Natural killer cell (primary cell): ENCODE measurements around the gene FBXO46. TPM values are rescaled to one million over a fixed set of nuclear protein-coding genes. Genes with fewer than 3 reads are reported as not detected.
A peak's percentile ranks its signal among the peaks of the same experiment; 100 is the strongest.

Experiments
- ATAC-seq, 3 donors: fragments of 150-1000 bp in 2 of 3; fragments of 200-7000 bp in 1 of 3; cut with Tn5 transposase; 1 replicate in 1 of 3; 2 replicates in 2 of 3; pipeline ENCODE4 v1.10.0; 2021; ENCODE audit warnings: mild to moderate bottlenecking in 2 of 3, moderate library complexity in 2 of 3
- DNase-seq, 2 donors: peaks; one replicate each; pipeline versions ENCODE4 v3.0.0 to v3.0.0-alpha.2; 2013 to 2021; ENCODE audit warnings: mixed read lengths in 1 of 2
- H3K27ac ChIP-seq: one replicate; pipeline ENCODE4 v1.5.1; 2013; ENCODE audit warnings: mild to moderate bottlenecking, low read length
- H3K27me3 ChIP-seq: one replicate; pipeline ENCODE4 v1.6.1; 2013; ENCODE audit warnings: low read length; ENCODE audit not compliant: control insufficient read depth, insufficient read depth
- H3K36me3 ChIP-seq: one replicate; pipeline ENCODE4 v1.6.1; 2013; ENCODE audit warnings: low read length; ENCODE audit not compliant: control insufficient read depth, insufficient read depth
- H3K4me1 ChIP-seq: one replicate; pipeline ENCODE4 v1.6.1; 2013; ENCODE audit warnings: low read length; ENCODE audit not compliant: control insufficient read depth, insufficient read depth
- H3K4me3 ChIP-seq: one replicate; pipeline ENCODE4 v1.5.1; 2013; ENCODE audit warnings: low read length
- H3K9me3 ChIP-seq: one replicate; pipeline ENCODE4 v1.6.1; 2013; ENCODE audit warnings: low read length; ENCODE audit not compliant: control insufficient read depth, insufficient read depth
- H3K27ac Mint-ChIP-seq, 2 donors: one replicate each; pipeline ENCODE4 v1.8.0; 2022; ENCODE audit warnings: mild to moderate bottlenecking in 2 of 2, mixed read lengths in 2 of 2, moderate library complexity in 1 of 2
- H3K27me3 Mint-ChIP-seq, 2 donors: one replicate each; pipeline ENCODE4 v1.8.0; 2022; ENCODE audit warnings: low read depth in 2 of 2, mixed read lengths in 2 of 2
- H3K36me3 Mint-ChIP-seq: one replicate; pipeline ENCODE4 v1.8.0; 2022; ENCODE audit warnings: mixed read lengths
- H3K4me1 Mint-ChIP-seq, 2 donors: one replicate each; pipeline ENCODE4 v1.8.0; 2022; ENCODE audit warnings: mixed read lengths in 2 of 2
- H3K4me3 Mint-ChIP-seq: one replicate; pipeline ENCODE4 v1.8.0; 2022; ENCODE audit warnings: mild to moderate bottlenecking, moderate library complexity, mixed read lengths
- H3K9me3 Mint-ChIP-seq, 2 donors: one replicate each; pipeline ENCODE4 v1.8.0; 2022; ENCODE audit warnings: mixed read lengths in 2 of 2
- CTCF ChIP-seq: fragments of 200-600 bp; IDR thresholded peaks from one replicate; pipeline ENCODE4 v1.8.0; 2022; ENCODE audit warnings: antibody characterized with exemption
- WGBS: methylation state at CpG from one replicate; pipeline ENCODE4 v1.1.7; 2013; ENCODE audit warnings: missing lambda C conversion rate; ENCODE audit not compliant: insufficient coverage; 5-methylcytosine and 5-hydroxymethylcytosine counted together
- intact Hi-C: fragments of 100-400 bp; cut with micrococcal nuclease; formaldehyde crosslinking; loops from one replicate; pipeline ENCODE4 v1.14.2; 2022
- total RNA-seq, 4 donors: library from RNA; stranded (reverse); fragments of 120-200 nt in 1 of 4; gene quantifications; one replicate each; pipeline versions ENCODE4 v1.2.3 to v1.2.4, GENCODE V29; 2013 to 2022

Gene FBXO46
- total RNA-seq, 3 donors from 2014 or later (not counting 1 experiment from before 2014, with no cell fraction given): 24.8 to 35.7 (median 31.1) TPM

- WGBS: 61% methylated on average over 31 of the region's 31 CpGs
- H3K4me1 ChIP-seq: peaks cover 31% of the 10 kb centered on the region
- H3K9me3 Mint-ChIP-seq: no peaks in the 10 kb centered on the region
- intact Hi-C loops: no loop called here
- H3K36me3 Mint-ChIP-seq: no peaks in the 10 kb centered on the region
- no peak for TF ChIP-seq CTCF
- ATAC-seq: no peak
- H3K27me3 Mint-ChIP-seq: peaks cover 0 to 7% of the 10 kb centered on the region in 2 donors
- H3K27ac Mint-ChIP-seq: no peak overlapping the region
- peak overlapping the region; percentile 67 for H3K4me3 Mint-ChIP-seq
- H3K4me1 Mint-ChIP-seq: peaks cover 5 to 27% of the 10 kb centered on the region in 2 donors
- no peaks in the 10 kb centered on the region for H3K9me3 ChIP-seq
- H3K27ac ChIP-seq: no peak overlapping the region
- peaks cover 11% of the 10 kb centered on the region for H3K27me3 ChIP-seq
- no peak for DNase-seq
- H3K36me3 ChIP-seq: no peaks in the 10 kb centered on the region
- no peak overlapping the region for H3K4me3 ChIP-seq
Observed at GRCh38 chr19:45767410-45767880, 36.7 kb upstream of the FBXO46 start.

GRCh38 chr19:45766869-45767346 is 36.2 kb upstream of the FBXO46 start:
- Mint-ChIP-seq H3K4me3 (peak overlapping the region; percentile 67), H3K4me1 (peaks cover 5 to 25% of the 10 kb centered on the region in 2 donors)
- intact Hi-C loops: no loop called here

DNA sequence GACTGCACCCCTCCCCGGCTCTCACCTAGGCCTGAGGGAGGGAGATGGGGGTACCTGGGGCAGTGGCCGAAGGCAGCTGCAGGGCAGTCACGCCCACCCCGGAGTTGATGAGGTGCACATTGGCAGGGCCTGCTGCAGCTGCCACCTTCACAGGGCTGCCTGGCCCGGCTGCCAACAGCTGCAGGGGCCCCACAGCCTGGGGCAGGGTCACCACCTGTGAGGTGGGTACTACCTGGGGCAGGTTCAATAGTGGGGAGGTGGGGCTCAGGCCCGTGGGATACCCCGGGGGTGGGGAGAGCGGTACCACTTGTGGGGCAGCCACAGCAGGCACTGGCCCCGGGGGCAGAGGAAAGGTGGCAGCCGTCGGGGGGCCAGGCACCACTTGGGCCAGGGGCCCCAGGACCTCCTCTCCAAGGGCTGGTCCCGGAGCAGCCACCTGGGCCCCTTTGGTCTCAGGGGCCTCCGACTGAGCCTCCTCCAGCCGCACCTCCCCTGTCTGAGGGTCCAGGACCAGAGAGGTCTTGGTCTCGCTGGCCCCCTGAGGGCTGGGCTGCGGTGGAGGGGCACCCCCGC is 35.7 kb upstream of the FBXO46 start:
- WGBS: 97% methylated on average over 17 of the region's 17 CpGs
- DNase-seq (no peak), ATAC-seq (no peak)
- H3K36me3 ChIP-seq: no peaks in the 10 kb centered on the region
- Mint-ChIP-seq H3K27ac (no peak overlapping the region), H3K36me3 (no peaks in the 10 kb centered on the region), H3K4me3 (no peak overlapping the region), H3K4me1 (peaks cover 5 to 25% of the 10 kb centered on the region in 2 donors), H3K27me3 (peaks cover 0 to 7% of the 10 kb centered on the region in 2 donors), H3K9me3 (no peaks in the 10 kb centered on the region)
- no peak overlapping the region for H3K4me3 ChIP-seq
- peaks cover 31% of the 10 kb centered on the region for H3K4me1 ChIP-seq
- no peak overlapping the region for H3K27ac ChIP-seq
- TF ChIP-seq CTCF: no peak
- peaks cover 11% of the 10 kb centered on the region for H3K27me3 ChIP-seq
- intact Hi-C loops: no loop called here
- no peaks in the 10 kb centered on the region for H3K9me3 ChIP-seq

More at GRCh38 chr19:45766869-45767346, 36.2 kb upstream of the FBXO46 start:
- Histone ChIP-seq H3K27me3 (peaks cover 11% of the 10 kb centered on the region), H3K4me1 (peaks cover 31% of the 10 kb centered on the region), H3K27ac (no peak overlapping the region), H3K36me3 (no peaks in the 10 kb centered on the region), H3K9me3 (no peaks in the 10 kb centered on the region), H3K4me3 (no peak overlapping the region)
- Mint-ChIP-seq H3K36me3 (no peaks in the 10 kb centered on the region), H3K9me3 (no peaks in the 10 kb centered on the region), H3K27me3 (peaks cover 0 to 7% of the 10 kb centered on the region in 2 donors), H3K27ac (no peak overlapping the region)
- 92% methylated on average over 24 of the region's 24 CpGs for WGBS
- no peak for DNase-seq
- no peak for TF ChIP-seq CTCF
- no peak for ATAC-seq
